ENCODE measurements around the gene ARRDC3. TPM values are rescaled to one million over a fixed set of nuclear protein-coding genes. Genes with fewer than 3 reads are reported as not detected.

The ARRDC3 gene
- total RNA-seq (2021) (41.3 and 46.3 TPM in 2 replicates), Bru-seq, nascent RNA (percentile 99 among the genes with signal in this experiment), BruChase-seq, experiment 1, labeled RNA remaining after a 2-hour chase (percentile 94 among the genes with signal in this experiment), BruChase-seq, experiment 2, labeled RNA remaining after a 6-hour chase (percentile 75 among the genes with signal in this experiment)
- long read RNA-seq, full-length matches to known transcripts, result 54 of 72 reads
- long read RNA-seq, partial matches to known transcripts, result 5 of 72 reads
- long read RNA-seq, other reads (novel, unspliced or antisense), result 13 of 72 reads

- peak; percentile 98 for DNase-seq (ENCODE audit: low spot score)
- Histone ChIP-seq H3K36me3 (ENCODE audit: insufficient read depth, low read length, poor library complexity, severe bottlenecking) (peaks cover 5% of the 10 kb centered on the region), H3K27ac (ENCODE audit: low read depth, low read length, poor library complexity, severe bottlenecking) (peak within 1 kb of the TSS; percentile 88), H3K4me1 (ENCODE audit: insufficient read depth, low read length, poor library complexity, severe bottlenecking) (peaks cover 20% of the 10 kb centered on the region), H3K27me3 (replicated peaks; ENCODE audit: insufficient read depth, low read depth, low read length, poor library complexity) (no peaks in the 10 kb centered on the region), H3K4me3 (ENCODE audit: low read depth, low read length, poor library complexity, severe bottlenecking) (peak within 1 kb of the TSS; percentile 84), H3K9me3 (ENCODE audit: low read depth, low read length, poor library complexity, severe bottlenecking) (no peaks in the 10 kb centered on the region)
- intact Hi-C loops (cut with micrococcal nuclease; ENCODE audit: unreplicated experiment), result loop anchor here (2.0 to 10.0 kb wide), 3 partner anchors 171 to 330 kb away; no protein-coding TSS in a partner anchor
- POLR2A ChIA-PET (ENCODE audit: low non-redundant PET), result interaction anchor here (0.5 to 1.2 kb wide), 6 partner anchors 14 to 237 kb away, joined by 3 to 5 read pairs (median 3); no protein-coding TSS in a partner anchor
- CTCF ChIA-PET, result interaction anchor here (0.5 to 2.3 kb wide), 5 partner anchors 34 to 451 kb away, joined by 3 to 17 read pairs (median 4); no protein-coding TSS in a partner anchor
- TSS peak; percentile 24 for BruUV-seq (replicated peaks)
- TF ChIP-seq EZH2 (IDR thresholded peaks at IDR 0.05; ENCODE audit: borderline replicate concordance, low read depth, low read length, poor library complexity, severe bottlenecking), result no peak
- TF ChIP-seq, protein P1, sequence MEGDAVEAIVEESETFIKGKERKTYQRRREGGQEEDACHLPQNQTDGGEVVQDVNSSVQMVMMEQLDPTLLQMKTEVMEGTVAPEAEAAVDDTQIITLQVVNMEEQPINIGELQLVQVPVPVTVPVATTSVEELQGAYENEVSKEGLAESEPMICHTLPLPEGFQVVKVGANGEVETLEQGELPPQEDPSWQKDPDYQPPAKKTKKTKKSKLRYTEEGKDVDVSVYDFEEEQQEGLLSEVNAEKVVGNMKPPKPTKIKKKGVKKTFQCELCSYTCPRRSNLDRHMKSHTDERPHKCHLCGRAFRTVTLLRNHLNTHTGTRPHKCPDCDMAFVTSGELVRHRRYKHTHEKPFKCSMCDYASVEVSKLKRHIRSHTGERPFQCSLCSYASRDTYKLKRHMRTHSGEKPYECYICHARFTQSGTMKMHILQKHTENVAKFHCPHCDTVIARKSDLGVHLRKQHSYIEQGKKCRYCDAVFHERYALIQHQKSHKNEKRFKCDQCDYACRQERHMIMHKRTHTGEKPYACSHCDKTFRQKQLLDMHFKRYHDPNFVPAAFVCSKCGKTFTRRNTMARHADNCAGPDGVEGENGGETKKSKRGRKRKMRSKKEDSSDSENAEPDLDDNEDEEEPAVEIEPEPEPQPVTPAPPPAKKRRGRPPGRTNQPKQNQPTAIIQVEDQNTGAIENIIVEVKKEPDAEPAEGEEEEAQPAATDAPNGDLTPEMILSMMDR (conservative IDR thresholded peaks at IDR 0.05; ENCODE audit: low read depth, low read length), result no peak
Observed at GRCh38 chr5:91383027-91383955, at the start of gene ARRDC3. ARRDC3 (minus strand) TSS chr5:91383317; CDS start chr5:91383092, 225 bp downstream.

DNA sequence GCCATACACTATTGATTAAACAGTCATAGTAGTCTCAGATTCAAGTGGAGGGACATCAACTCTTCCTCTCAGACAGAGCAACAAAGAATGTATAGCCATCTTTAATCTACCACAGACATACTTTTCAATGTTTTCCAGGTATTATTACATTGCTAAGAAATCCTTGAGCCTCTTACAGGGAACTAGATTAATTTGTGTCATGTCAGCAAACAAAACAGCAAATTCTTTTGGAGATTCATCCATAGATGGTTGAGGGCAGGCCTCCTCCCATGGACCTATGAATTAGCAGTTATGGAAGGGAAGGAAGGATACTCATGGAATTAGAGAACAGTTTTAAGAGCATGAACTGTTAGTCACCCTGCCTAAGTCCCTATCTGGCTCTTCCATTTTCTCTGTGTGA lies 47.8 kb upstream of the ARRDC3 start:
- CTCF ChIA-PET, result no interaction called here
- no peak for TF ChIP-seq EZH2 (IDR thresholded peaks at IDR 0.05; ENCODE audit: borderline replicate concordance, low read depth, low read length, poor library complexity, severe bottlenecking)
- TF ChIP-seq, protein P1 (conservative IDR thresholded peaks at IDR 0.05; ENCODE audit: low read depth, low read length), result no peak
- no peak for DNase-seq (ENCODE audit: low spot score)

DNA sequence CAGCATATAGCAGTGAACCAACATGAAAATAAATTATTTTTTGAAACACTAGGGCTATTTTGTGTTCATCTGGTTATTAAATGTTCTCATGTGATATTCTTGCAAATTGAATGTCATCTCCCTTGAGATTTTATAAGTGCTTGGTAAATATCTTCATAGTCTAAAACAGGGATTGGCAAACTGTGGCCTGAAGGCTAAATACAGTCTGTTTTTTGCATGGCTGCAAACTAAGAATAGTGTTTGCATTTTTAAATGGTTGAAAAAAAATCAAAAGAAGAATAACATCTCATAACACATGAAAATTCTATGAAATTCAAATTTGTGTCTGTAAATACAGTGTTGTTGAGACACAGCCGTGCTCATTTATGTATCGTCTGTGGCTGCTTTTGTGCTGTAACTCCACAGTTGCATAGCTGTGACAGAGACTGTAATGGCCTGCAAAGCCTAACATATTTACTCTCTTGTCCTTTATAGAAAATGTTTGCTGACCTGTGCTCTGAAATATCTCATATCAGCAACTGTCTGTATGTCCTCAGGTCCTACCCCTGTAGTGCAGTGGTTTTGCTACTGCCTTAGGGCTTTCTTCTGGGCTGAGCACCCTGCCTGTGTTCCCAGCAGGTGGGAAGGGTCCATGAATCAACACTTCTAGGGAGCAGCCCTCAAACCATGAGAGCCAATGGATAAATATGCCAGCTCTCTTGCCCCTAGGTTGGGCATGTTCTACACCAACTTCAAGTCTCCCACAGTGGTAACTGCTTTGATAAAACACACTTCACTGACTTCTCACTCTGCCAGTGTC lies 41.7 kb upstream of the ARRDC3 start:
- no peaks in the 10 kb centered on the region for H3K27me3 ChIP-seq (replicated peaks; ENCODE audit: insufficient read depth, low read depth, low read length, poor library complexity)
- H3K9me3 ChIP-seq (ENCODE audit: low read depth, low read length, poor library complexity, severe bottlenecking), result no peaks in the 10 kb centered on the region
- ChIA-PET CTCF (no interaction called here), POLR2A (ENCODE audit: low non-redundant PET) (no interaction called here)
- H3K4me1 ChIP-seq (ENCODE audit: insufficient read depth, low read length, poor library complexity, severe bottlenecking), result peaks cover 37% of the 10 kb centered on the region
- H3K4me3 ChIP-seq (ENCODE audit: low read depth, low read length, poor library complexity, severe bottlenecking), result no peak overlapping the region
- intact Hi-C loops (cut with micrococcal nuclease; ENCODE audit: unreplicated experiment), result loop anchor here (5.0 kb wide), 1 partner anchor 493 kb away; no protein-coding TSS in a partner anchor
- no peak overlapping the region for H3K27ac ChIP-seq (ENCODE audit: low read depth, low read length, poor library complexity, severe bottlenecking)
- no TSS peak for BruUV-seq (replicated peaks)
- DNase-seq (ENCODE audit: low spot score), result peak; percentile 33
- H3K36me3 ChIP-seq (ENCODE audit: insufficient read depth, low read length, poor library complexity, severe bottlenecking), result no peaks in the 10 kb centered on the region
- TF ChIP-seq, protein P1 (conservative IDR thresholded peaks at IDR 0.05; ENCODE audit: low read depth, low read length), result no peak

More for the DNA sequence above, 47.8 kb upstream of the ARRDC3 start:
- POLR2A ChIA-PET (ENCODE audit: low non-redundant PET), result no interaction called here
- Histone ChIP-seq H3K27ac (ENCODE audit: low read depth, low read length, poor library complexity, severe bottlenecking) (no peak overlapping the region), H3K27me3 (replicated peaks; ENCODE audit: insufficient read depth, low read depth, low read length, poor library complexity) (no peaks in the 10 kb centered on the region), H3K4me3 (ENCODE audit: low read depth, low read length, poor library complexity, severe bottlenecking) (no peak overlapping the region), H3K4me1 (ENCODE audit: insufficient read depth, low read length, poor library complexity, severe bottlenecking) (no peaks in the 10 kb centered on the region), H3K36me3 (ENCODE audit: insufficient read depth, low read length, poor library complexity, severe bottlenecking) (no peaks in the 10 kb centered on the region), H3K9me3 (ENCODE audit: low read depth, low read length, poor library complexity, severe bottlenecking) (no peaks in the 10 kb centered on the region)
- no TSS peak for BruUV-seq (replicated peaks)
- intact Hi-C loops (cut with micrococcal nuclease; ENCODE audit: unreplicated experiment), result no loop called here
